Sigmoid colon (tissue), 4 donors: ENCODE measurements around the gene GDPD3.

Experiments
- CTCF ChIP-seq, 4 experiments: fragments of 450-650 bp in 3 of 4; fragments of 200-600 bp in 1 of 4; IDR thresholded peaks; one replicate each; pipeline ENCODE4 v1.5.1; 2016 to 2019; ENCODE audit warnings: antibody characterized with exemption in 4 of 4, mild to moderate bottlenecking in 3 of 4, moderate library complexity in 2 of 4
- EP300 ChIP-seq, 4 donors: sonication (generic); formaldehyde crosslinking; IDR thresholded peaks; one replicate each; pipeline ENCODE4 v1.6.1; 2017; ENCODE audit warnings: antibody characterized with exemption in 4 of 4
- POLR2A ChIP-seq, 2 donors: fragments of 450-650 bp; IDR thresholded peaks; one replicate each; pipeline ENCODE4 v1.6.1; 2016; ENCODE audit warnings: antibody characterized with exemption in 2 of 2, mild to moderate bottlenecking in 2 of 2, moderate library complexity in 2 of 2

- TF ChIP-seq CTCF (IDR thresholded peaks at IDR 0.05): no peak
- no peak for TF ChIP-seq EP300 (IDR thresholded peaks at IDR 0.05)
- TF ChIP-seq POLR2A (IDR thresholded peaks at IDR 0.05): no peak
These were observed 27.5 kb downstream of the GDPD3 start for GRCh38 chr16:30085820-30086219.
